Right atrium auricular region (tissue), 2 donors: ENCODE results near the gene SLC48A1. TPM values are rescaled to one million over a fixed set of nuclear protein-coding genes. Genes with fewer than 3 reads are reported as not detected.

Experiments
- DNase-seq: peaks from one replicate; pipeline ENCODE4 v3.0.0-alpha.2; 2019; ENCODE audit warnings: low spot score
- H3K27ac ChIP-seq, 2 donors: fragments of 200-600 bp; sonication (generic); 1 replicate in 1 of 2; 2 replicates in 1 of 2; pipeline ENCODE4 v1.5.1; 2016 to 2019
- H3K27me3 ChIP-seq, 2 donors: fragments of 200-600 bp; sonication (generic); one replicate each; pipeline versions ENCODE4 v1.5.1 to v1.6.0; 2017 to 2019
- H3K36me3 ChIP-seq: fragments of 200-600 bp; sonication (generic); one replicate; pipeline ENCODE4 v1.5.1; 2016
- H3K4me1 ChIP-seq, 2 donors: fragments of 200-600 bp; sonication (generic); one replicate each; pipeline versions ENCODE4 v1.5.1 to v1.6.0; 2017 to 2019
- H3K4me3 ChIP-seq, 2 donors: fragments of 200-600 bp; sonication (generic); 1 replicate in 1 of 2; 2 replicates in 1 of 2; pipeline ENCODE4 v1.5.1; 2017 to 2019; ENCODE audit warnings: mild to moderate bottlenecking in 1 of 2, moderate library complexity in 1 of 2
- H3K9me3 ChIP-seq, 2 donors: fragments of 200-600 bp; sonication (generic); one replicate each; pipeline ENCODE4 v1.5.1; 2019
- total RNA-seq, 2 donors: library from RNA; depleted of rRNA; stranded (reverse); fragments of >200 nt; gene quantifications; one replicate each; pipeline ENCODE4 v1.1.0, GENCODE V29; 2016
- TF ChIP-seq, protein P1 (sequence below), 2 donors: fragments of 200-600 bp; sonication (generic); IDR thresholded peaks; one replicate each; pipeline ENCODE4 v1.5.1; 2019; ENCODE audit warnings: antibody characterized with exemption in 2 of 2

SLC48A1 gene
- total RNA-seq, 2 donors from 2014 or later = 48.9 to 52.0 TPM

DNA sequence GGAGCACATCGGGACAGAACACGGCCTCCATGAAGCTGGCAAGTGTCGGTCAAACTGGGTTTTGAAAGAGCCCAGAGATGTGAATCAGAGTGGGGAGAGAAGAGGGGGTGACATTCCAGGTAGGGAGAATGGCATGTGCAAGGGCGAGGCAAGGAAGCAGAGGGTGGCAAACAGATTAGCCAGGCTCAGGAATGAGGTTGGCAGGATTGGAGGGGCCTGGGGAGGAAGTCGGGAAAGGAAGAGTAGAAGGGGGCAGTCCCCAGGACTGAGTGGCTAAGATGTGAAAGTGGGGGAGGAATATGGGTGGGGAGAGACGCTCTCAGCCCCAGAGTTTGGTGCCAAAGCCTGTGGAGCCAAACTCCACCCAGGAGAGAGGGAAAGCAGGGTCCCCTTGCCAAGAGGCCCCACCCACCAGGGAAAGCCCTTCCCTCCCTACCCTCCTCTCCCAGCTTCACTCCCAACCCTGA is 52.2 kb downstream of the SLC48A1 start:
- no peak for DNase-seq
- Histone ChIP-seq H3K9me3 (no peaks in the 10 kb centered on the region), H3K36me3 (no peaks in the 10 kb centered on the region), H3K27ac (peak overlapping the region; percentile 27 to 99), H3K27me3 (no peaks in the 10 kb centered on the region), H3K4me3 (no peak overlapping the region), H3K4me1 (peaks cover 0 to 92% of the 10 kb centered on the region in 2 donors)
- TF ChIP-seq, protein P1, sequence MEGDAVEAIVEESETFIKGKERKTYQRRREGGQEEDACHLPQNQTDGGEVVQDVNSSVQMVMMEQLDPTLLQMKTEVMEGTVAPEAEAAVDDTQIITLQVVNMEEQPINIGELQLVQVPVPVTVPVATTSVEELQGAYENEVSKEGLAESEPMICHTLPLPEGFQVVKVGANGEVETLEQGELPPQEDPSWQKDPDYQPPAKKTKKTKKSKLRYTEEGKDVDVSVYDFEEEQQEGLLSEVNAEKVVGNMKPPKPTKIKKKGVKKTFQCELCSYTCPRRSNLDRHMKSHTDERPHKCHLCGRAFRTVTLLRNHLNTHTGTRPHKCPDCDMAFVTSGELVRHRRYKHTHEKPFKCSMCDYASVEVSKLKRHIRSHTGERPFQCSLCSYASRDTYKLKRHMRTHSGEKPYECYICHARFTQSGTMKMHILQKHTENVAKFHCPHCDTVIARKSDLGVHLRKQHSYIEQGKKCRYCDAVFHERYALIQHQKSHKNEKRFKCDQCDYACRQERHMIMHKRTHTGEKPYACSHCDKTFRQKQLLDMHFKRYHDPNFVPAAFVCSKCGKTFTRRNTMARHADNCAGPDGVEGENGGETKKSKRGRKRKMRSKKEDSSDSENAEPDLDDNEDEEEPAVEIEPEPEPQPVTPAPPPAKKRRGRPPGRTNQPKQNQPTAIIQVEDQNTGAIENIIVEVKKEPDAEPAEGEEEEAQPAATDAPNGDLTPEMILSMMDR (IDR thresholded peaks at IDR 0.05) = no peak

DNA sequence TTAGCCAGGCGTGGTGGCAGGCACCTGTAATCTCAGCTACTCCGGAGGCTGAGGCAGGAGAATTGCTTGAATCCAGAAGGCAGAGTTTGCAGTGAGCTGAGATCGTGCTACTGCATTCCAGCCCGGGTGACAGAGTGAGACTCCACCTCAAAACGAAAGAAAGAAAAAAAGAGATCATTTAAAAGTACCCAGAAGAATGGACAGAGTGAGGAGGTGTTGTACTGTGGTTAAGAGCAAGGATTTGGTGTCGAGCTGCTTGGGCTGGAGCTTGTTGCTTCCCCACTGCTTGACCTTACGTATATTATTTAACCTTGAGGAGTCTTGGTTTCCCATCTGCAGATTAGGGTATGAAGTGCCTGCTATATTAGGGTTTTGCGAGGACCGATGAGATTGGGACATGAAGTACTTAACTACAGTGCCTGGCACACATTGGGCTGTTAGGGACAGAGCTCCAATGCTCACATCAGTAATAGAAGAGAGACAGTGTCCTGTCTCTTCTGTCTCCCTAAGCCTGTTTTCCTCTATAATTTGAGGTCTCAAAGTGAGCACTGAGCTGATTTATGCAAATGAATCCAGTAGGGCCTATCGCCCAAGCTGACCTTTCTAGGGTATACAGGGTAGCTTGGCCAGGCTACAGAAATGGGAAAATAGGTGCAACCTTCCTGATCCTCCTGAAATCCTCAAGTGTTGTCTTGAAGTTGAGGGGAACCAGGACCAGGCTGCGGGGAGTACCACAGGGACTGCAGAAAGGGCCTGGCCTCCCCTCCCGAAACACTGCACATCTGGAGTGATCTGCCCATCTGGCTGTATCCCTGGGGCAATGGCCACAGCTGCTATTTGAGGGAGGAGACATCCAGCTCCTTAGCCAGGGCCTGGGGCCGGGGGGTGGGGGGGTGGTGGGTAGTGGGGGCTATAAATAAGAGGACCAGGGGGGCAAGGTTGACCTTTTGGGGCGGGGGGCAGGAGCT is 55.3 kb downstream of the SLC48A1 start:
- H3K36me3 ChIP-seq = no peaks in the 10 kb centered on the region
- no peak for DNase-seq
- no peaks in the 10 kb centered on the region for H3K27me3 ChIP-seq
- no peaks in the 10 kb centered on the region for H3K9me3 ChIP-seq
- H3K4me3 ChIP-seq = no peak overlapping the region
- H3K4me1 ChIP-seq = peaks cover 0 to 61% of the 10 kb centered on the region in 2 donors
- TF ChIP-seq, protein P1 (IDR thresholded peaks at IDR 0.05) = no peak
- H3K27ac ChIP-seq = peak overlapping the region; percentile 71 to 99

DNA sequence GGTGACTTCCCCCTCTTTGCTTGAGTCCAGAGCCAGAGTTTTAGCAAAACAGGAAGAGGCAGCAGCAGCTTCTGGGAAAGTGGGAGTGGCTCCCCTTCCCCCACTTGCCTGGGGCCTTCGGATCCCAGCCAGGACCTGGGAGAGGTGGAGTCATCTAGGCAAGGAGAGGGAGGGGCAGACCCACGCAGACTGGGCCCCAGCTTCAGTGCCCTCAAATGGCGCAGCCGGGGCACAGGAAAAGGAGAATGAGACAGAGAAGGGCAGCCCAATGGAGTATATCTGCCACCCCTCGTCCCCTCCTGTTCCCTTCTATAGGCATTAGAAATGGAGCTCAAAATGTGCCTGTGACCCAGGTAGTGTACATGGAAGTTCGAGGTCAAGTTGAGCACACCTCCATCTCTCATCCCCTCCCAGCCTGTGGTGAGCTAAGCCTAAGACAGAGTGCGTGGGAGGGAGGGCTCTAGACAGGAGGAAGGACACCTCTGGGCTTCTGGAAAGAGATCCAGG is 56.0 kb downstream of the SLC48A1 start:
- no peaks in the 10 kb centered on the region for H3K36me3 ChIP-seq
- H3K4me3 ChIP-seq = no peak overlapping the region
- H3K27me3 ChIP-seq = no peaks in the 10 kb centered on the region
- TF ChIP-seq, protein P1 (IDR thresholded peaks at IDR 0.05) = no peak
- peaks cover 0 to 54% of the 10 kb centered on the region in 2 donors for H3K4me1 ChIP-seq
- H3K27ac ChIP-seq = peak overlapping the region; percentile 71 to 99
- no peaks in the 10 kb centered on the region for H3K9me3 ChIP-seq
- DNase-seq = peak; percentile 91

DNA sequence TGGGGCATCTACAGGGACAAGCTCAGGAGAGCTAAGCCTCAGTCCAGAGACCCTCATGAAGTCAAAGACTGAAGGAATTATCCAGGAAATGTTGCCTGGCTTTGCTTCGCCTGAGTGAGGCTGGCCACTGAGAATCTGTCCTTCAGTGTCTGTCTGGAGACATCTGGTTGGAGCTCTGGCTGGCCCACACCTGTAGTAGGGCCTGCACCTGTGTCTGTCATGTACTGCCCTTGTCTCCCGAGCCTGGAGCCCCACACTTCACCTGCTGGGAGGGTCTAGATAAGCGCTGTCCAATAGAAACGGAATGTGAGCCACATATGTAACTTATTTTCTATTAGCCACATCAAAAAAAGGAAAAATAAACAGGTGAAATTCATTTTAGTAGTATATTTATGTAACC is 56.5 kb downstream of the SLC48A1 start:
- TF ChIP-seq, protein P1 (IDR thresholded peaks at IDR 0.05) = no peak
- Histone ChIP-seq H3K36me3 (no peaks in the 10 kb centered on the region), H3K4me1 (peaks cover 0 to 48% of the 10 kb centered on the region in 2 donors), H3K27ac (peak overlapping the region; percentile 71 to 99), H3K9me3 (no peaks in the 10 kb centered on the region), H3K4me3 (no peak overlapping the region), H3K27me3 (no peaks in the 10 kb centered on the region)
- DNase-seq = no peak

Other genes starting within 250 kb of the SLC48A1 start
- 10 to 100 TPM; 12.2 to 14.3 TPM for gene RPAP3, start 67.2 kb upstream of the SLC48A1 start, total RNA-seq
- gene ENDOU, start 47.7 kb upstream of the SLC48A1 start, total RNA-seq = 1 to 10 TPM in 1 of 2 donors, under 1 TPM in 1; 0.55 to 2.1 TPM
- 10 to 100 TPM; 19.8 to 26.8 TPM for gene RAPGEF3, start 14.4 kb upstream of the SLC48A1 start, total RNA-seq
- 10 to 100 TPM; 33.4 to 60.2 TPM for gene HDAC7, start 46.7 kb downstream of the SLC48A1 start, total RNA-seq
- gene VDR, start 131.8 kb downstream of the SLC48A1 start, total RNA-seq = 1 to 10 TPM in 1 of 2 donors, under 1 TPM in 1; 0.59 to 2.2 TPM
- 100 to 1,000 TPM in 1 of 2 donors, 10 to 100 TPM in 1; 54.7 to 107 TPM for gene TMEM106C, start 190.4 kb downstream of the SLC48A1 start, total RNA-seq
- gene COL2A1, start 231.2 kb downstream of the SLC48A1 start, total RNA-seq = not detected